GM23338 (cell line): ENCODE data around the gene MGRN1.

Experiments
- EZH2 ChIP-seq: fragments of 200-600 bp; sonication (generic); IDR thresholded peaks from one replicate; pipeline ENCODE4 v1.8.0; 2017; ENCODE audit warnings: antibody characterized with exemption, mild to moderate bottlenecking, low read depth; ENCODE audit not compliant: unreplicated experiment
- JUNB ChIP-seq: IDR thresholded peaks from one replicate; pipeline ENCODE4 v1.6.1; 2016; ENCODE audit warnings: antibody characterized with exemption; ENCODE audit not compliant: unreplicated experiment
- TF ChIP-seq, protein P1 (sequence below), 2 experiments: fragments of 200-600 bp in 1 of 2; sonication (generic) in 1 of 2; conservative IDR thresholded peaks; 2 replicates each; pipeline versions ENCODE4 v1.5.1 to v1.6.1; 2016 to 2017; ENCODE audit warnings: antibody characterized with exemption in 2 of 2, low read depth in 2 of 2, mild to moderate bottlenecking in 2 of 2, moderate library complexity in 1 of 2

DNA sequence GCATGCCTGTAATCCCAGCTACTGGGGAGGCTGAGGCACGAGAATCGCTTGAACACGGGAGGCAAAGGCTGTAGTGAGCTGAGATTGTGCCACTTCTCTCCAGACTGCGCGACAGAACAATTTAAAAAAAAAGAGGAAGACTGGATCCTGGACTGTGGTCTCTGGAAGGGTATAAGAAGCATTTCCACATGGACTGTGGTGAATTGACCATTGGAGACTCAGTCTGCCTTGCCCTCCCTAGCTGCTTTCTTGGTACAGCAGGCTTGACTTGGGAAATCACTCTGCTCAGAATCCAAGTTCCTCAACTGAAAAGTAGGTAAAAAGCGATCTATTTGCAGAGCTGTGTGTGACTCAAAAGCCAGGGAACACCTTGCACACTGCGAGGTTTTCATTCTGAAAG lies 1.0 kb upstream of the MGRN1 start:
- TF ChIP-seq EZH2 (no peak), JUNB (no peak)
- TF ChIP-seq, protein P1, sequence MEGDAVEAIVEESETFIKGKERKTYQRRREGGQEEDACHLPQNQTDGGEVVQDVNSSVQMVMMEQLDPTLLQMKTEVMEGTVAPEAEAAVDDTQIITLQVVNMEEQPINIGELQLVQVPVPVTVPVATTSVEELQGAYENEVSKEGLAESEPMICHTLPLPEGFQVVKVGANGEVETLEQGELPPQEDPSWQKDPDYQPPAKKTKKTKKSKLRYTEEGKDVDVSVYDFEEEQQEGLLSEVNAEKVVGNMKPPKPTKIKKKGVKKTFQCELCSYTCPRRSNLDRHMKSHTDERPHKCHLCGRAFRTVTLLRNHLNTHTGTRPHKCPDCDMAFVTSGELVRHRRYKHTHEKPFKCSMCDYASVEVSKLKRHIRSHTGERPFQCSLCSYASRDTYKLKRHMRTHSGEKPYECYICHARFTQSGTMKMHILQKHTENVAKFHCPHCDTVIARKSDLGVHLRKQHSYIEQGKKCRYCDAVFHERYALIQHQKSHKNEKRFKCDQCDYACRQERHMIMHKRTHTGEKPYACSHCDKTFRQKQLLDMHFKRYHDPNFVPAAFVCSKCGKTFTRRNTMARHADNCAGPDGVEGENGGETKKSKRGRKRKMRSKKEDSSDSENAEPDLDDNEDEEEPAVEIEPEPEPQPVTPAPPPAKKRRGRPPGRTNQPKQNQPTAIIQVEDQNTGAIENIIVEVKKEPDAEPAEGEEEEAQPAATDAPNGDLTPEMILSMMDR (conservative IDR thresholded peaks at IDR 0.05; ENCODE audit: low read depth in 2 of 2): no peak
